ENCODE measurements around the gene AWAT2.

AWAT2 gene, protein sequence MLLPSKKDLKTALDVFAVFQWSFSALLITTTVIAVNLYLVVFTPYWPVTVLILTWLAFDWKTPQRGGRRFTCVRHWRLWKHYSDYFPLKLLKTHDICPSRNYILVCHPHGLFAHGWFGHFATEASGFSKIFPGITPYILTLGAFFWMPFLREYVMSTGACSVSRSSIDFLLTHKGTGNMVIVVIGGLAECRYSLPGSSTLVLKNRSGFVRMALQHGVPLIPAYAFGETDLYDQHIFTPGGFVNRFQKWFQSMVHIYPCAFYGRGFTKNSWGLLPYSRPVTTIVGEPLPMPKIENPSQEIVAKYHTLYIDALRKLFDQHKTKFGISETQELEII

DNA sequence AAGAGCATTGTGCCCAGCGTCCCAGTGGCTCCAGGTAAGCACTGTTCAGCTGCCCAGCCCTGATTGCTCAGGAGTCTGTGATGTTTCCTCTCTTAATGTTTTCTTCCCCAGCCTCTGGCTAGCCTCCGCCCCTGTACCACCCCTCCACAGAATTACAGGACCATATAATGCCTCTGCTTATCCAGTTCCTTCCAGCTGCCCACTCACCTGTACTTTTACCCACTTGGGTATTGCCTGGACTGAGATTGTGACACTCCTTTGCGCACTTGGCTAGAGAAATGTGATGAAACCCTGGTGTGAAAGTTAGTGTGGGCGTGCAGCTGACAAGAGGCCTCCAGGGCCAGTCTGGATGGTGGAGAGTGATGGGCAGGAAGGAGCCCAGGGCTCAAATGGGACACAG lies at the start of gene AWAT2:
AWAT2 (minus strand) TSS at position 14 of the 400 bp plus-strand sequence; CDS start at position 8, 6 bp downstream.
- DNase-seq: no peak

DNA sequence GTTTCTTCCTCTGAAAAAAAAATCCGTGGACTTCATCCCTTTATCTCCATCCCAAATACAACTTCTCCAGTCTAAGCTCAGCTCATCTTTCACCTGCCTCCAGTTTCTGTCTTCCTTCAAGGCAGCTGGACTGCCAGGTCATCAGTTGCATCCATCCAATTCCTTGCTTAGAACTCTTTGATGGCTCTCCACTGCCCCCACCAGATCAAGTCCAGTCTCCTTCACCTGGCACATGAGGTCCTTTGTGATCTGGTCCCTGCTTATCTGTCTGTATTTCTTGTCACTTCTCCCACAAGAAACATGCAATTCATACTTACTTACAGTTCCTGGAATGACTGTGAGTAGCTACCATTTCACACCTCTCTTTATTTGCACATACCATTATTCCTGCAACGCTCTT lies 46.3 kb upstream of the AWAT2 start:
- no peak for DNase-seq

DNA sequence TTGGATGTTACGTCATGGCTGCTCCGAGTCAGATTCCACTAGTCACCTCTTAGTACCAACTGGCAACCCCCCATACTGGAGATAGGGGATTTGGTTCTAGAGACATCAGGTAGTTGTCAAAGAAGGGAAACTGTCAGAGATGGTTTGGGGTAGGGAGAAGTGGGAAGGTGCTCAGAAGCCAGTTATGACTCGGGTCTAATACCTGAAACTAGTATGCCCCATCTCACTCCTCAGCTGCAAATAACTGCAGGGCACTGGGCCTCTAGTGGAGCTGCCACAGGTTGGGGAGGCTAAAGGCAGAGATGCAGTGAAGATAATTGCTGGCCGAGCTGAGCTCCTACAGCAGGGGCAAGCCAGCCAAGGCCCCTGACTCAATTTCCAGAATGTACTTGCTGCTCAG lies 42.5 kb upstream of the AWAT2 start:
- DNase-seq: no peak

DNA sequence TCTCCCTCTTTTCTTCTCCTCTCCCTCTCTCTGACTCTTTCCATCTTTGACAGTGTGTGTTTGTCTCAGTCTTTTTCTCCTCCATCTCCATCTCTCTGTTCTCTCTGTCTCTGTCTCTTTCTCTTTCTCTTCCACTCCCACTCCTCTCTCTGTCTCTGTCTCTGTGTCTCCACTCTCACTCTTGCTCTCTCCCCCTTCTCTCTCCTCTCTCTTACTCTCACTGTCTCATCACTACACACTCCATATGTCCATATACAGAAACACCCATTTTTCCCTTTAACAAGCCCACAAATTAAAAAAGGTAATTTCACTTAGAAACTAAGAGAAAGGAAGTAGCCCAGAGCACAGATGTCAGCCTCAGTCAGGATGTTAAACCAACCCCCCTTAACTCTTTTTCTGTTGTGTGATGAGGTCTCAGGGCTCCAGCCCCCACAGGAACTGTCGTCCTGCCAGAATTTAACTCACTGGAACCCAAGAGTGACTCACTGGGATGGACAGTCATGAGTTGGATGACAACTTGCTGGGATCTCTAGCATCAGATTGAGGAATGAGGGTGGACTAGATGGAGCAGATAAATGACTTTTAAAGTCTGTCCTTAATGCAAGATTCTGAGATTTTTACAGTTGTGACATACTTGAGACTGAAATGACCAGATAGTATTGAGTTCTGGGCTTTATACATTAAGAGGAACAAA lies 40.0 kb upstream of the AWAT2 start:
- DNase-seq: no peak

DNA sequence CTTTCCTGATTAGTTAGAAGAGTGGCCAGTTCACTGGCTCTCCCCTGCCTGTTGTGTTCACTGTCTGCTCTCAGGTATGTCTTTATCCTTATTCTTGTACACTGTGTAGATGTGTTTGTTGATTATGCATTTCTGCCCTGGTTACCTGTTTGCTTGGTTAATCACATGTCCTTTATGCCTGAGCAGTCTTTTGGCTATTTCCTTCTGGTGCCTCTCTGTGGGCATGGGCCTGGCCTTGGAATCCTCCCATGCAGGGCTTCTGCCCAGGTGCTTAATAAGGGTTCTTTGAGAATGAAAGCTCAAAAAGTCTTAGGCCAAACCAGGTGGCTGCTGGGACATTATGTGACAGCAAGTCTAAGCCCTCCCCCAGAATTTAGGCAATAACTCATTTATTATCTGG lies 39.0 kb upstream of the AWAT2 start:
- DNase-seq: no peak

DNA sequence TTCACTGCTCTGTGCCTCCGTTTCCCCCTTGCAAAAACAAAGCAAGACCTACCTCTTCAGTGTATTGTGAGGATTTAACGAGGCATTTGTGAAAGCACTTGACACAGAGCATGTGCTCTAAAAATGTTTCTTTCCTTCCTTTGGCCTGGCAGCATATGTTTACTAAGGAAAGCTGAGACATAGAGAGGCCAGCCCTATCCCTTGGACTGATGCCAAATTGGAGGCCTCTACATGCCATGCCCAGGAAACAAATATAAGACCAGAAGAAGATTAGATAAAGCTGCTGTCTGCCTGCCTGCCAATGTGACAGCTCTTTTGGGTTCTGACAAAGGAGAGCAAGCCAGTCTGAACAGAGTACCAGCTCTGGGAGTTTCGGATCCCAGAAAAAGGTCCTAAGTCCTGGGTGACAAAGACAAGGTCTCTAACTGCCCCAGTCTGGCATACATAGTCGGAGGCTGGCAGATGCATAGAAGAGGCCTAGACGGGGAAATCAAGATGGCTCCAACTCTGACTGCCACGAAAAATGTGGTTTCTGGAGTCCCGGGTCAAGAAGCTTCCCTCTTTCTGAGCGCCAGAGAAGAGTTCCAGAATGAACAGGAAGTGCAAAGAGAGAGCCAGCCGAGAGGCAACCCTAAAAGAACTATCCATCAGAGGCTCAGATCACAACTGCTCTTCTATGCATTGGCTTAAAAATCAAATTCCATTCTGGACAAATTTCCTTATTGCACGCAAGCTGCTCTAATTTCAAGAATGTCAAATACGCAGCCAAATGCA lies 38.3 kb upstream of the AWAT2 start:
- no peak for DNase-seq

DNA sequence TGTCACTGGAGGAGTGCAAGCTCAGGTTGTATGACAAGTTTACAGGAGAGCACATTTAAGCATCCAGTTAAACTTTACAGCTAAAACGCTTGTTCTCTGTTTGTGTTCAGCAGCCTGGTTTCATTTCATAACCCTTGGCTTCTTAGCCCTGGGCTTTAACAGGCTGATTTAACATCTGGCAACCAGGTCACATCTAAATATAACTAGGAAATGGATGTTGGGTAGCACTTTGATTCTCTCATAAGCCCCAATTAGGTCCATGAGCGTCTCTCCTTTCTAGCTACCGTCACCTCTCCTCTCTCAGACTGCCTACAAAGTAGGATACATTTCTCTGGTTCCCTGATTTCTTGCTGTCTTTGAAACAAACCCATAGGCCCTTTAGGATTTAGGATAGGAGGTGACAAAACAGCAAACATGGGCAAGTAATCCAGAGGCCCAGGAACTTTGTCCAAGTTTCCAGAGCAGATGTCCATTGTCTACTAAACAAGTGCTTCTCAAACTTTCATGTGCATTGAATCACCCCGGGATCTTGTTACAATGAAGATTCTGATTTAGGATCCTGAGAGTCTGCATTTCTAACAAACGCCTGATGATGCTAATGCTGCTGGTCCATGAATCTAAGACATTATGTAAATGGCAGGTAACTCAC lies 35.0 kb upstream of the AWAT2 start:
- no peak for DNase-seq

DNA sequence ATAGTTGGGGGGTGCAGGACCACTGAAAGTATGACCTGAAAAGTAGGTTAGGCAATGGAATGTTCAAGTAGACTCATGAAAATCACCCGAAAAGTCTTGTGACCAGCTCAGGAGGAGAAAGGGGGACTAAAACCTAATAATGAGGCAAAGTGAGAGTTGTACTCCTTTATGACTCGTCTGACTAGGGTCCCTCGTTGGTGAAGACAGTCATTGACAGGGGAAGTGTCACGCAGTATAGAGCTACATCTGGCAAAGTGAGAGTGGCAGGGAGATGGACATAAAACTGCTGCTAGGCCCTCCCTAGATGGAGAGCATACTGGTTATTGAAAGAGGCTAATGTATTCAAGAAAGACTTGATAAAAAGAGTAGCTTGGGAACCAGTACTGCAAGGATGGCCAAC lies 33.0 kb upstream of the AWAT2 start:
- no peak for DNase-seq

DNA sequence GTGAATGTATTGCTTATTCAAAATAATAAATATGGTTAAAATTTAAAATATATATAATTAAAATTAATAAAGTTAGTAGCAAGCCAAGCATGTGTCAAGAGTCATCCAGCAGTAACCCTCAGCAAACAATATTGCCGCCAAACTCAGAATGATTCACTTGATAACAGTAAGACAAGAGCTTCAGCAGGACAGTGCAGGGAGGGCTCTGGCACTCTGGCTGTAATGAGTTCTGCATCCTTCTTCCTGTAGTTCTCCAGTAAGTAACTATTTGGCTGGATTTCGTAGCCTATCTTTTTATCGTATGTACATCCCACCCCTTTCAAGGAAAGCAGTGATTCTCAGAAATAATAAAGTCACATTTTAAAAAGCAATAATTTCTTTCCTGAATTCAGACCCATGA lies 30.1 kb upstream of the AWAT2 start:
- no peak for DNase-seq

DNA sequence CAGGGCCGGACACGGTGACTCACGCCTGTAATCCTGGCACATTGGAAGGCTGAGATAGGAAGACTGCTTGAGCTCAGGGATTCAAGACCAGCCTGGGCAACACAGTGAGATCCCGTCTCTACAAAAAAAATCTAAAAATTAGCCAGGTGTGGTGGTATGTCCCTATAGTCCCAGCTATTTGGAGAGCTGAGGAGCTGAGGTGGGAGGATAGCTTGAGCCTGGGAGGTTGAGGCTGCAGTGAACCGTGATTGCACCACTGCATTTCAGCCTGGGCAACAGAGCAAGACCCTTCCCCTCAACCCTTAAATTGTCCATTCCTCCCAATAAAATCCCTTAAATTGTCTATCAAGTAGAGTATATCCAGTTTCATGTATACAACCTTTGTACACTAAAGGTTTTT lies 29.6 kb upstream of the AWAT2 start:
- DNase-seq: no peak

DNA sequence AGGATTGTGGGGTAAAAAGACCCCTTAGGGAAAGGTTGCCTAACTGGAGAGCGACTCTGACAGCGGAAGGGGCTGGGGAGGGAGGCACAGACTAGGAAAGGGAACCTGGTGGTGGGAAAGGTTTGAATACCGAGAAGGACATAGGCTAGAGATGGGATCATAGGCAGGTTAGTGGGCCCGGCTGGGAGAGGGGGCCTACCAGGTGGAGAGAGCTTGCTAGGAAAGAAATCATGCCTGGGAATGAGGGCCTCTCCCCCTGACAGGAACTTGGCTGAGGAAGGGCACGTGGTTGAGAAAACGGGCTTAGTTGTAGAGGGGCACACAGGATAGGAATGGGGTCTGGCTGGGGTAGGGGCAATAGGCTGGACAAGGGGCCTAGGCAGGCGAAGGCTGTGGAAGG lies 16.9 kb upstream of the AWAT2 start:
- no peak for DNase-seq

DNA sequence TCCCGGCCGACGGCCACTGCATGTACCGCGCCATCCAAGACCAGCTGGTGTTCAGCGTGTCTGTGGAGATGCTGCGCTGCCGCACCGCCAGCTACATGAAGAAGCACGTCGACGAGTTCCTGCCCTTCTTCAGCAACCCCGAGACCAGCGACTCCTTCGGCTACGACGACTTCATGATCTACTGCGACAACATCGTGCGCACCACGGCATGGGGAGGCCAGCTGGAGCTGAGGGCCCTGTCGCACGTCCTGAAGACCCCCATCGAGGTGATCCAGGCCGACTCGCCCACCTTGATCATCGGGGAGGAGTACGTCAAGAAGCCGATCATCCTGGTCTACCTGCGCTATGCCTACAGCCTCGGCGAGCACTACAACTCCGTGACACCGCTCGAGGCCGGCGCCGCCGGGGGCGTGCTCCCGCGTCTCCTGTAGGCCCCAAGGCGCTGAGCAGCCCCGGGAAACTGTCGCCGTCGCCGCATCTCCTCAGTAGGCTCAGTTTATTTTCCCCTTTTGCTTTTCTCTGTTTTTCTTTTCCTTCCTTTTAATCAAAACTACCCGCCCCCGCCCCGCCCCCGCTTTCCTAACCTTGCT lies 13.3 kb upstream of the AWAT2 start:
- no peak for DNase-seq

DNA sequence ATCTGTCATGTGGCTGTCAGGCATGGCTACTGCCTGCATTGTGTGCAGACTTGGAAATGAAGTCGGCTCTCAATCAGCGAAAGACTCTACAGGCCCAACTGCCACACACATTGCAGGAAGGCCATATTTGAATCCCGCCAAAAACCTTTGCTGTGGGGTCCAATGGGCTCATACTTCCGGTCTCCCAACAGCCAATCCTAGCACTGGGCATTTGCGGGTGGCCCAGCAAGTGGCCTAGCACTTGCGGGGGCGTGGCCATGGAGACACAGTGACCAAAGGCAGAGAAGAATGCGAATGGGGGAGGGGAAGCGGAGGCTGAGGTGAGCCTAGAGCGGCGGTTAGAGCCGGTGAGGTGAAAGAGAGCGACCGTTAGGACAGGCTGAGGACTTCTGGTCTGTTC lies 12.3 kb upstream of the AWAT2 start, which contains the start of gene OTUD6A:
OTUD6A (plus strand) TSS at position 382 of the 400 bp plus-strand sequence. CDS start 68 bp downstream, outside the sequence.
- no peak for DNase-seq

DNA sequence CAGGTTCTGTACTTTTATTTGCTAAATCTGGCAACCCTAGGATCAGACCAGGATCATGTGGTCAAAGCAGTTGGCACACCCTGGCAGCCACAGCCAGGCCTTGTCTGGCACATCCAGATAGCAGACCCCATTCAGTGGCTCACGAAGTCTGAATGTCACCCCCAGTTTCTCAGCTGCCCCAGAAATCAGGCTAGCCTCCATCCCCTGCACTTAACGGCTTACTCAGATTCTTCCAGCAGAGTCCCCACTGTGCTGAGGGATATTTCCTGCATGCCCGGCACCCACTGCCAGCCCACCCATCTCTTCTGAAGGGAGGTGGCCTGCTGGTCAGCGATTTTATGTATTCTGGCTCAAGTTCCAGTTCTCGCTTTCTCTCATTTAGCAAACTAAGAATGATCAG lies 4.7 kb upstream of the AWAT2 start:
- no peak for DNase-seq

DNA sequence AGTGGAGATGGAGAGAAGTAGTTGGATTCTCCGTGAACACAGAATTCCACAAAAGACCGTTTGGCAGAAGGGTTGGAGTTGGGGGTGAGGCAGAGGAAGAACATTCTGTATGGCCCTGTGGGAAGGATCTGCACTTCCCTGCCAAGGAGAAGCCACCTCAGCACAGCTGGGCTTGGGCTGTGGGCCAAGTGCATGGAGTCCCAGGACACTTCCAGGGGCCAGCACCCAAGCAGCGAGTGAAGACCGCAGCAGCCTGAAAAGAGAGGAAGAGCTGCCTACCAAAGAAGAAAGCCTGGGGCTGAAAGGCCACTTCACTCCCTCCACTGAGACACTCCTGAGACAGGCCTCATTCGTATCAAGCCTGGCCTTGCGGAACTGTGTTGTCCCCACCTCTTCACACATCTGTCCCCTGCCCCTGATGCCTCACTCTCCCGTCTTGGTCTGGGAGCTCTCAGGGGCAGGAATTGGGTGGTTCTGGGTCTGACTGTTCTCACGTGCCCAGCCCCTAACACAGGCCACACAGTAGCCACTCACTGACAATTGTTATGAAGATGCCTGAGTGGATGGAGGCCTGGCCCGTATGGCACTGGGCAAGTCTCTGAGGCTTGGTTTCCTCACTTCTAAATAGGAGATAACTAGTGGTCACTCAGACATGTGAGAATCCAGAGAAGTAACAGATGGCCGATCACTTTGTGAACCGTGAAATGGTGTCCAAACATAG lies 3.3 kb upstream of the AWAT2 start:
- DNase-seq: no peak

DNA sequence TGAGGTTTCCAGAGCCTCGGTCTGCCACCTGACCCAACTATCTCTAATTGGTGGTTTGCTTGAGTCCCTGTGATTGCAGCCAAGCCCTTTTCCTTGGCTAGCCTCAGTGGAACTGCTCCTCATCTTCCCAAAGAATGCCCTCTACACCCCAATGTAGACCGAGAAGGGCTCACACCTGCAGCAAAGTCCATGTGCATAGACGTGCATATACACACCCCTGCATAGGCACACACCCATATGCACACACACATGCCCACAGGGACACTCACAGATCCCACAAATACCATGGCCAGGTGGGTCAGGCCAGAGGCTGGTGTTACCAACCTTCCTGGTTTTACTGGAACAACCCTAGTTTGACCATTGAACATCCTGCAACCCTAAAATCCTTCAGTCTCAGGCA lies 332 bp downstream of the AWAT2 start:
- no peak for DNase-seq

DNA sequence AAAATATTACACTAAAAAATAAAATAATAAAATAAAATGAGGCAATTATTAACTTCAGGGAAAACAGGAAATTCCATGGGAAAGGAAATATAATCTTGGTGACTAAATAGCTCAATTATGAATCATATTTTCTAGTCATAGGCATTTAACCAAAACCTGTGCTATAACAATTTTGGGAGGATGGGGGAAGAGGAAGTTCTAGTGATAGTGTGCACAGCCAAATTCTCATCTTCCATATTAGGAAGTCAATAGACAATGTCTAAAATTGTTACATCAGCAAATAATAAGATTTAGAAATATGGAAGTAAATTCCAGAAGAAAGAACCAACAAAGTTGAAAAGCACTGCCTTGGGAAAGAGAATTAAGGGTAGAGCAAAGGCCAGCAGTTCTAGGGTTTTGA lies 2.8 kb downstream of the AWAT2 start:
- DNase-seq: no peak

DNA sequence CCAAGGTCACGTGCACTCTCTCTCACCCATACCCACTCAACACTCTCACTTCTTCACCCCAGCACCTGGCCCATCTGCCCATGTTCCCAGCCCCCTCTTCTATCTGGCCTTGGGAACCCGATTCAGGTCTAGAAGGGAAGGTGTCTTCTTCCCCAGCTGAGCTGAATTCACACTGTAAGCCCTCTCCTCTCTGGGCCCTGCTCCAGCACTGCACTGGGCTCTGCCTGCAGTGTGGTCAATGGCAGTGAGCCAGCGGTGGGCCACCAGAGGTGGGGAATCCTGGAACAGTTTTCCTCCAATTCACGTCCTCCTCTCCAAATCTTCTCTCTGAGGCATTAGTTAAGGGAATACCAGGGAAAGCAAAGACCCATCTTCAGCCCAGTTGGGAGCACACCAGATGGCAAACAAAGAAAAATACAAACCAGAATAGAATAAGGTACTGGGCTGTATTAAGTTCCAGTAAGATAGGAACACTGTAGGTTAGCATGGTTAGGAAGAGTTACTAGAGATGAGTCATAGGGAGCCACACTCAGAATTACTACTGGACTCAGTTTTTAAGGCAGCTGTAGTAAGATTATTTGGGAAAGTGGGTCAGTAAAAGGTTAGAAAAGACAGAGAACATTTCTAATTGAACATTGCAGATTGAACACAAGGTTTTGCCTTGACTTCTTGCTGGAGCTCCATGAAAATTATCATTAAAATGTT lies 5.0 kb downstream of the AWAT2 start:
- DNase-seq: no peak

DNA sequence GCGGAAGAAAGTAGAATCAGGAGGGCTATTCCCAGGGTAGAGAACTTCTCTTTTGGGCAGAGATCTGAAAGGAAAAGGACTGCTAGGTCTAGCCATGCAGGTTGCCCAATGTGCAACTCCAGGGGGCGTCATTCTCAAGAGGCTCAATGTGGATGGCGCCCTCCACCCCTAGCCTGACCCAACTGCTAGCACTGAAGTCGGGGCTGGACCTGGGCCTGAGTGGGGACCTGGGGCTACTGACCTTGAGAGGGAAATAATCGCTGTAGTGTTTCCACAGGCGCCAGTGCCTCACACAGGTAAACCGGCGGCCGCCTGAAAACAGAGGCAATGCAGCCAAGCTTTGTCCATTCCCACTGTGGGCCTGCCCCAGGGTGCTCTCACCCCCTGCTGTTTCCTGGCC lies 6.1 kb downstream of the AWAT2 start:
- DNase-seq: no peak

DNA sequence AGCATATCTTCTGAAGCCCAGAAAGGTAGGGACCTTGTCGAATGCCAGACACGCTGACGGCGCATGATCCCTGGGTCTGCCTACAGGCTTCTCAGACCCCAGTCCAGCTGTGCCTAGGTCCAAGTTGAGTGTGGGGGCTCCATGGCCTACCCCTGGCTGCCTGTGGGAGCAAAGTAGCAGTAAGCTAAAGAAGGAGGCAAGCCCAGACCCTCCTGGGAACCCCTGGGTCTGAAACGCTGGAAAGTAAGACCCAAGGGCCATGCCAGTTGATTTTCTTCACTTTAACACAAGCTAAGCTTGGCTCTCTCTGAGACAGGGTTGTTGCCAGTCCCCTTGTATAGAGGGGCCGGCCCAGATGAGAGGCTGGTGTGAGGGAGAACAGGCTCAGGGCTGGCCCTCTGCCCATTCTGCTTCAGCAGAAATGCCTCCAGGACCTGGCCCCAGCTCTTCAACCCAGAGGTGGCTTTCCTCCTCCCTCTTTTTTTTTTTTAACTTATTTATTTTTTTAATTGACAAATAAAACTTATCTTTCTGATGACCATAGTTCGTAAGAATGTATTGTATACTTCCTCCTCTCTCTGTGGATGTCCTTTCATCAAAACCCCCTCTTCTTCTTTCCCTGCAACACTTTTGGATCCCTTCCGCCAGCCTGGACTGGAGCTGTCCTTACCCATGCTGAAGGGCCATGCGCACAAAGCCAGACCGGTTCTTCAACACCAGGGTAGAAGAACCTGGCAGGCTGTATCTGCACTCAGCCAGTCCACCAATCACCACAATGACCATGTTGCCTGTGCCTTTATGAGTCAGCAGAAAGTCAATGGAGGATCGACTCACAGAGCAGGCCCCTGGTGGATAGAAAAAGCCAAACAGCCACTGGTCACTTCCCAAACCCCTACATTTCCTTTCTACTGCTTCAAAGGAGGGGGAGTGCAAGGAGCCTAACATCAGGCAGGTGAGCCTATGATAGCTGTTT lies 7.1 kb downstream of the AWAT2 start:
- no peak for DNase-seq
